NCI-H2081 (cell line): ENCODE results near the gene CRYAB.
A peak's percentile ranks its signal among the peaks of the same experiment; 100 is the strongest.
"Not testable (repeated sequence)": the region's sequence is repeated elsewhere in the genome, so short reads cannot be mapped to it uniquely, and the experiment has no call there.

Source experiments
- DNase-seq, 2 experiments: peaks; one replicate each; lab custom pipeline; 2025; lab: John Stamatoyannopoulos, UW

CRYAB gene

GRCh38 chr11:111933872-111934271, 22.3 kb upstream of the CRYAB start:
- no peak for DNase-seq

GRCh38 chr11:111933176-111933575, 21.6 kb upstream of the CRYAB start:
- not testable (repeated sequence) for DNase-seq

- DNase-seq, result no peak
Measured at GRCh38 chr11:111932611-111932950, 21.0 kb upstream of the CRYAB start.

GRCh38 chr11:111930472-111930871, 18.9 kb upstream of the CRYAB start:
- no peak for DNase-seq

GRCh38 chr11:111926505-111927391, 15.2 kb upstream of the CRYAB start:
- peak; percentile 98 to 100 for DNase-seq

- DNase-seq, result no peak
Measured at GRCh38 chr11:111925953-111926352, 14.4 kb upstream of the CRYAB start.

GRCh38 chr11:111923951-111924350, 12.4 kb upstream of the CRYAB start:
- DNase-seq, result no peak

- no peak for DNase-seq
Measured at GRCh38 chr11:111923351-111923788, 11.8 kb upstream of the CRYAB start.

- no peak for DNase-seq
Measured at GRCh38 chr11:111922803-111923202, 11.2 kb upstream of the CRYAB start.

- no peak for DNase-seq
Measured at GRCh38 chr11:111921541-111922230, 10.1 kb upstream of the CRYAB start.

- no peak for DNase-seq
Measured at GRCh38 chr11:111920908-111921307, 9.3 kb upstream of the CRYAB start.

- peak; percentile 90 to 98 for DNase-seq
Measured at GRCh38 chr11:111918390-111919256, 7.1 kb upstream of the CRYAB start, which contains the start of gene C11orf52. C11orf52 (plus strand) TSS chr11:111918913; CDS start chr11:111918973, 60 bp downstream.

GRCh38 chr11:111917788-111918187, 6.2 kb upstream of the CRYAB start:
- no peak for DNase-seq

GRCh38 chr11:111917312-111917711, 5.7 kb upstream of the CRYAB start:
- DNase-seq, result no peak

- DNase-seq, result no peak
Measured at GRCh38 chr11:111916768-111917167, 5.2 kb upstream of the CRYAB start.

- DNase-seq, result peak in 1 of 2 experiments; percentile 48
Measured at GRCh38 chr11:111913997-111914396, 2.4 kb upstream of the CRYAB start.

GRCh38 chr11:111913031-111913861, 1.7 kb upstream of the CRYAB start:
- no peak for DNase-seq

- no peak for DNase-seq
Measured at GRCh38 chr11:111912535-111912934, 965 bp upstream of the CRYAB start, which contains the start of gene HSPB2. HSPB2 (plus strand) TSS chr11:111912734; CDS start chr11:111912830, 96 bp downstream.

- DNase-seq, result no peak
Measured at GRCh38 chr11:111910676-111911562, 651 bp downstream of the CRYAB start.

- DNase-seq, result no peak
Measured at GRCh38 chr11:111909378-111909777, 2.2 kb downstream of the CRYAB start.
